ENCODE data around the gene GPBAR1. TPM values are rescaled to one million over a fixed set of nuclear protein-coding genes. Genes with fewer than 3 reads are reported as not detected.

GPBAR1 gene
- total RNA-seq, 2 experiments from 2014 or later = 1.6 to 1.8 TPM

- Histone ChIP-seq H3K27ac (ENCODE audit: low read depth in 1 of 2, low read length in 2 of 2) (peak overlapping the region in 1 of 2 donors; percentile 60), H3K4me3 (ENCODE audit: low read length) (no peak overlapping the region), H3K9me3 (ENCODE audit: control insufficient read depth in 1 of 2, insufficient read depth in 1 of 2, low read length in 2 of 2) (no peaks in the 10 kb centered on the region), H3K27me3 (ENCODE audit: control insufficient read depth in 1 of 2, insufficient read depth in 2 of 2, low read length in 2 of 2) (no peaks in the 10 kb centered on the region), H3K4me1 (ENCODE audit: insufficient read depth, low read length) (peaks cover 77% of the 10 kb centered on the region), H3K36me3 (ENCODE audit: insufficient read depth, low read length) (peaks cover 82% of the 10 kb centered on the region)
- no peaks in the 10 kb centered on the region for H3K27me3 Mint-ChIP-seq
- POLR2A ChIA-PET = interaction anchor here (0.6 to 7.8 kb wide), 8 partner anchors 10 to 46 kb away, joined by 3 to 64 read pairs (median 4); partner anchors contain the start of genes AAMP, ARPC2 and PNKD
- TF ChIP-seq CTCF (IDR thresholded peaks at IDR 0.05) = no peak
- DNase-seq (no peak), ATAC-seq (ENCODE audit: poor library complexity) (no peak)
- CTCF ChIA-PET = interaction anchor here (1.1 to 1.6 kb wide), 4 partner anchors 29 to 482 kb away, joined by 3 to 8 read pairs (median 3); partner anchors contain the start of genes AAMP, PNKD and TMBIM1
- H3K9me3 Mint-ChIP-seq = no peaks in the 10 kb centered on the region
- peak overlapping the region; percentile 91 for H3K27ac Mint-ChIP-seq
- peaks cover 78% of the 10 kb centered on the region for H3K4me1 Mint-ChIP-seq (ENCODE audit: low read depth)
- intact Hi-C loops (cut with DNase I, micrococcal nuclease) = loop anchor here in 1 of 2 experiments (1.0 to 5.0 kb wide), 2 partner anchors 10 to 41 kb away; no protein-coding TSS in a partner anchor
- peak overlapping the region; percentile 71 for H3K4me3 Mint-ChIP-seq
- peaks cover 92% of the 10 kb centered on the region for H3K36me3 Mint-ChIP-seq (ENCODE audit: low read depth)
These were observed 32.3 kb upstream of the GPBAR1 start for GRCh38 chr2:218228366-218229090.

- H3K36me3 Mint-ChIP-seq (ENCODE audit: low read depth) = peaks cover 92% of the 10 kb centered on the region
- peak overlapping the region; percentile 91 for H3K27ac Mint-ChIP-seq
- no peak overlapping the region for H3K4me3 ChIP-seq (ENCODE audit: low read length)
- H3K4me3 Mint-ChIP-seq = peak overlapping the region; percentile 71
- DNase-seq (peak in 10 of 14 experiments; percentile 13 to 85 (median 36)), ATAC-seq (ENCODE audit: poor library complexity) (peak; percentile 82)
- no peaks in the 10 kb centered on the region for H3K9me3 ChIP-seq (ENCODE audit: control insufficient read depth in 1 of 2, insufficient read depth in 1 of 2, low read length in 2 of 2)
- ChIA-PET POLR2A (interaction anchor here (0.6 to 7.8 kb wide), 11 partner anchors 9 to 62 kb away, joined by 3 to 64 read pairs (median 3); partner anchors contain the start of genes ARPC2 and CXCR1), CTCF (interaction anchor here (0.7 to 1.8 kb wide), 6 partner anchors 9 to 482 kb away, joined by 3 to 8 read pairs (median 4); partner anchors contain the start of genes AAMP, PNKD and TMBIM1)
- H3K27me3 ChIP-seq (ENCODE audit: control insufficient read depth in 1 of 2, insufficient read depth in 2 of 2, low read length in 2 of 2) = no peaks in the 10 kb centered on the region
- peaks cover 78% of the 10 kb centered on the region for H3K4me1 Mint-ChIP-seq (ENCODE audit: low read depth)
- H3K27me3 Mint-ChIP-seq = no peaks in the 10 kb centered on the region
- H3K27ac ChIP-seq (ENCODE audit: low read depth in 1 of 2, low read length in 2 of 2) = peak overlapping the region; percentile 51 to 60
- intact Hi-C loops (cut with DNase I, micrococcal nuclease) = loop anchor here in 1 of 2 experiments (1.0 to 5.0 kb wide), 2 partner anchors 11 to 42 kb away; no protein-coding TSS in a partner anchor
- H3K9me3 Mint-ChIP-seq = no peaks in the 10 kb centered on the region
- no peak for TF ChIP-seq CTCF (IDR thresholded peaks at IDR 0.05)
- peaks cover 70% of the 10 kb centered on the region for H3K4me1 ChIP-seq (ENCODE audit: insufficient read depth, low read length)
- H3K36me3 ChIP-seq (ENCODE audit: insufficient read depth, low read length) = peaks cover 82% of the 10 kb centered on the region
These were observed 31.6 kb upstream of the GPBAR1 start for GRCh38 chr2:218229239-218229638.

GRCh38 chr2:218229851-218230250, 31.0 kb upstream of the GPBAR1 start:
- Histone ChIP-seq H3K4me3 (ENCODE audit: low read length) (no peak overlapping the region), H3K36me3 (ENCODE audit: insufficient read depth, low read length) (peaks cover 82% of the 10 kb centered on the region), H3K27me3 (ENCODE audit: control insufficient read depth in 1 of 2, insufficient read depth in 2 of 2, low read length in 2 of 2) (no peaks in the 10 kb centered on the region), H3K4me1 (ENCODE audit: insufficient read depth, low read length) (peaks cover 64% of the 10 kb centered on the region), H3K27ac (ENCODE audit: low read depth in 1 of 2, low read length in 2 of 2) (peak overlapping the region; percentile 51 to 60), H3K9me3 (ENCODE audit: control insufficient read depth in 1 of 2, insufficient read depth in 1 of 2, low read length in 2 of 2) (no peaks in the 10 kb centered on the region)
- Mint-ChIP-seq H3K36me3 (ENCODE audit: low read depth) (peaks cover 92% of the 10 kb centered on the region), H3K9me3 (no peaks in the 10 kb centered on the region), H3K4me1 (ENCODE audit: low read depth) (peaks cover 78% of the 10 kb centered on the region), H3K4me3 (no peak overlapping the region), H3K27me3 (no peaks in the 10 kb centered on the region), H3K27ac (peak overlapping the region; percentile 91)
- DNase-seq = peak in 2 of 14 experiments; percentile 16 to 28
- CTCF ChIA-PET = interaction anchor here (0.7 to 1.8 kb wide), 6 partner anchors 9 to 63 kb away, joined by 3 to 9 read pairs (median 6); partner anchors contain the start of genes AAMP, PNKD and TMBIM1
- POLR2A ChIA-PET = interaction anchor here (0.6 to 7.8 kb wide), 10 partner anchors 8 to 63 kb away, joined by 3 to 64 read pairs (median 4); partner anchors contain the start of genes AAMP, ARPC2, CXCR1 and PNKD
- no peak for ATAC-seq (ENCODE audit: poor library complexity)
- intact Hi-C loops (cut with DNase I, micrococcal nuclease) = loop anchor here in 1 of 2 experiments (1.0 to 5.0 kb wide), 2 partner anchors 12 to 43 kb away; no protein-coding TSS in a partner anchor
- no peak for TF ChIP-seq CTCF (IDR thresholded peaks at IDR 0.05)

Data from CD4-positive, alpha-beta T cell (primary cell).